Motor neuron (in vitro differentiated cells): ENCODE measurements around the gene MTLN. TPM values are rescaled to one million over a fixed set of nuclear protein-coding genes. Genes with fewer than 3 reads are reported as not detected.
"Not testable (repeated sequence)": the region's sequence is repeated elsewhere in the genome, so short reads cannot be mapped to it uniquely, and the experiment has no call there.

ENCODE experiments used
- ATAC-seq, 8 experiments: fragments of 200-7000 bp; cut with Tn5 transposase; replicated peaks in 6 of 8; 2 replicates each; pipeline ENCODE4 v1.8.0; 2021; ENCODE audit warnings: mild to moderate bottlenecking in 8 of 8, moderate library complexity in 8 of 8
- H3K27ac ChIP-seq, 2 donors: fragments of 250-450 bp; sonication (Bioruptor Pico); 2 replicates each; pipeline ENCODE4 v1.9.0; 2021; ENCODE audit warnings: antibody characterized with exemption in 2 of 2, mild to moderate bottlenecking in 2 of 2, moderate library complexity in 1 of 2
- H3K4me1 ChIP-seq, 2 donors: fragments of 250-450 bp; sonication (Bioruptor Pico); replicated peaks in 1 of 2; 2 replicates each; pipeline ENCODE4 v1.6.1; 2021; ENCODE audit warnings: antibody characterized with exemption in 2 of 2, mild to moderate bottlenecking in 2 of 2, moderate library complexity in 1 of 2
- H3K4me3 ChIP-seq, 5 donors: fragments of 250-450 bp; sonication (Bioruptor Pico); 2 replicates each; pipeline ENCODE4 v1.9.0; 2021; ENCODE audit warnings: antibody characterized with exemption in 5 of 5, mild to moderate bottlenecking in 5 of 5, moderate library complexity in 4 of 5
- WGBS, 10 experiments: fragments of 450-650 bp; shearing (Covaris generic); methylation state at CpG; one replicate each; pipeline ENCODE4 v1.0.0; 2022; 5-methylcytosine and 5-hydroxymethylcytosine counted together
- in situ Hi-C, 9 experiments: fragments of 400-800 bp; cut with MboI; loops; one replicate each; pipeline ENCODE4 v1.15.0; 2021; ENCODE audit warnings: low sequenced_read_pairs in 9 of 9, low pct_unique_long_range_greater_than_20kb in 2 of 9; ENCODE audit not compliant: unreplicated experiment in 9 of 9
- total RNA-seq, 8 experiments: library from RNA; unstranded; fragments of 300-600 nt; gene quantifications; 2 replicates each; pipeline versions ENCODE4 v1.2.3 to v1.2.4, GENCODE V29; 2022

Gene MTLN, protein sequence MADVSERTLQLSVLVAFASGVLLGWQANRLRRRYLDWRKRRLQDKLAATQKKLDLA
- 100 to 1,000 TPM in 1 of 8 experiments, 10 to 100 TPM in 7; 38.9 to 187 (median 67.5) TPM for total RNA-seq

DNA sequence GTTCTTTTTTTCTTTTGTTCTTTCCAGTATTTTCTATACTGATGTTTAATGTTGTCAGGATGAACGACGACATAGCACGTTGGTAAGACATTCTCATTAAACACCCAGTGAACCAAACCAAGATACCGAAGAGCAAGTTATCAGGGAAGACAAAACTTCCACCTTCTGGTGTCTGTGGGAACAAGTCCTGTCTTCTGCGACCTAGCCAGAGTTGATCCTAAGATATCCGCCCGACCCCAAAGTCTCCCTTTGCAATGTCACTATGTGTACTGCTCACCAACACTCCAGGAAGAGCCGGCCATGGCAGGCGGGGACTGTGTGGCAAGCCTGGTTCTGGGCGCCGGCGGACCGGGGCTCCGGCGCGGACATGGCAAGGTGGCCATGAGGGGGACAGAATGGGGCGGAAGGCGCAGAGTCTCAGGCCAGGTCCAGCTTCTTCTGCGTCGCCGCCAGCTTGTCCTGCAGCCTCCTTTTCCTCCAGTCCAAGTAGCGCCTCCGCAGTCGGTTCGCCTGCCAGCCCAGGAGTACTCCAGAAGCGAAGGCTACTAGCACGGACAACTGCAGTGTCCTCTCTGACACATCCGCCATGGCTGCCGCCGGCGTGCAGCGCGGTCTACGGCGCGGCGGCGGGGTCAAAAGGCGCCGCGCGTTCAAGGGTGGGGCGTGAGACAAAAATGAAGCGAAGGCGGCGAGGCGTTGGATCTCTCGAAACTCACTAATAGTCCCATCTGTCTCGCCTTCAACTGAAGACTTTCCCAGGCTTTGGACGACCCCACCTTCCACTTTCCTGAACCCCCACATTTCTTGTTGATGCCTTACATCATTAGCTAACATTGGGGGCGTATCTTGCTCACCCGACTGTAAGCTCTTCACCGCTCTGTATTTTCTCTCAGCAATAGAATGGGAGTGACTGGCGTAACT, at the start of gene MTLN:
Gene MTLN (minus strand): TSS at position 610 of the 921 bp plus-strand sequence. CDS start 22 bp downstream, at position 588.
- WGBS, 10 experiments = 0 to 48% (median 8%) methylated on average over 3 to 36 of the region's 54 CpGs
- in situ Hi-C loops = no loop called here
- peak; percentile 93 to 97 (median 95) for ATAC-seq
- Histone ChIP-seq H3K4me1 (peaks cover 6 to 10% of the 10 kb centered on the region in 2 donors), H3K4me3 (peak within 1 kb of the TSS; percentile 39 to 70 (median 60)), H3K27ac (peak within 1 kb of the TSS; percentile 38 to 63)

DNA sequence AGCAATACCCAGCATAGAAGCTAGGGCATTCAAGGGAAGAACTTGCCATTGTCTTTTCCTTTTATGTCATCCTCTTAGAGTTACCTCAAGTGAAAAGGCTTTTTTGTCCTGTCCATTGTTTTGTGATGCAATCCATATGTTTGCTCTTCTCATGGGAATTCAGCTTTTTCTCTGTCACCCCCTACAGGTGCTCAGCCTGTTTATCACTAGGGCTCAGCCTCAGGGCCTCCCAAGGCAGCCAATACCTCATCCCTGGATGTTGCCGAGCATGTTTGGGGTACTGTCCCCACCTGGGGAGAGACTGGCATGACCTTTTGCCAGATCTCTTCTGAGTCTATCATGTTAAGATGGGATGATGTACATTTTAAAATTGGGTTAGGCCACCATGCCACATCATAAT, 49.6 kb upstream of the MTLN start:
- H3K4me1 ChIP-seq, H3K27ac ChIP-seq, ATAC-seq, in situ Hi-C loops, H3K4me3 ChIP-seq: not testable (repeated sequence)
- no CpG with 5 or more reads among the region's 1 CpG for WGBS, 10 experiments

- H3K4me1 ChIP-seq, ATAC-seq, H3K4me3 ChIP-seq, in situ Hi-C loops, H3K27ac ChIP-seq: not testable (repeated sequence)
- no CpG with 5 or more reads among the region's 7 CpGs for WGBS, 10 experiments
Observed at GRCh38 chr2:110248081-110248795, 35.9 kb upstream of the MTLN start.

GRCh38 chr2:110245488-110246435, 33.4 kb upstream of the MTLN start:
- no CpG with 5 or more reads among the region's 89 CpGs for WGBS, 10 experiments
- in situ Hi-C loops, H3K4me1 ChIP-seq, H3K4me3 ChIP-seq, H3K27ac ChIP-seq: not testable (repeated sequence)
- peak in 6 of 8 experiments; percentile 6 to 88 (median 54) for ATAC-seq

DNA sequence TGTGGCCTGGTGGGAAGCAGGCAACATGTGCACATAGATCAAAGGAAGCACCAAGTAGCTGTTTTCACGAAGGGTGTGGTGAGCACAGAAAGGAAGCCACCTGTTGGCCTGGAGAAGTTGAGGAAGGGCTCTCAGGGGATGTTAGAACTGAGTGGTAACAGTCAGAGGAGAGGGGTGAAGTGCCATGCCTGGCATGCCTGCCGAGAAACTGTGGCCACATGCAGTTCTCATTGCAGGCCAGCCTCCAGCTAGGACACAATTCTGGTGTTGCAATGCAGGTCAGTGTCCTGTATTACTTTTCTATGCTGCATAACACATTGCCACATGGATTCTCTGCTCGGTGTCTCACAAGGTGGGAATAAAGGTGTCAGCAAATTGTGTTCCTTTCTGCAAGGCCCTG, 30.9 kb upstream of the MTLN start:
- H3K4me3 ChIP-seq, H3K27ac ChIP-seq, H3K4me1 ChIP-seq, in situ Hi-C loops, ATAC-seq: not testable (repeated sequence)
- no CpG with 5 or more reads among the region's 3 CpGs for WGBS, 10 experiments

- H3K4me3 ChIP-seq, H3K4me1 ChIP-seq, H3K27ac ChIP-seq, in situ Hi-C loops: not testable (repeated sequence)
- peak in 1 of 8 experiments; percentile 37 for ATAC-seq
- no CpG with 5 or more reads among the region's 5 CpGs for WGBS, 10 experiments
Observed at GRCh38 chr2:110234514-110234913, 22.2 kb upstream of the MTLN start.

- in situ Hi-C loops, H3K4me1 ChIP-seq, H3K27ac ChIP-seq, H3K4me3 ChIP-seq: not testable (repeated sequence)
- ATAC-seq = peak in 2 of 8 experiments; percentile 34 to 51
- no CpG with 5 or more reads among the region's 1 CpG for WGBS, 10 experiments
Observed at GRCh38 chr2:110229886-110230285, 17.5 kb upstream of the MTLN start.

- H3K27ac ChIP-seq, in situ Hi-C loops, H3K4me1 ChIP-seq, H3K4me3 ChIP-seq, ATAC-seq: not testable (repeated sequence)
- 60 to 100% (median 85%) methylated on average over 1 of the region's 1 CpG; no CpG with 5 or more reads in 4 of the 10 experiments for WGBS, 10 experiments
Observed at GRCh38 chr2:110222626-110223025, 10.3 kb upstream of the MTLN start.

DNA sequence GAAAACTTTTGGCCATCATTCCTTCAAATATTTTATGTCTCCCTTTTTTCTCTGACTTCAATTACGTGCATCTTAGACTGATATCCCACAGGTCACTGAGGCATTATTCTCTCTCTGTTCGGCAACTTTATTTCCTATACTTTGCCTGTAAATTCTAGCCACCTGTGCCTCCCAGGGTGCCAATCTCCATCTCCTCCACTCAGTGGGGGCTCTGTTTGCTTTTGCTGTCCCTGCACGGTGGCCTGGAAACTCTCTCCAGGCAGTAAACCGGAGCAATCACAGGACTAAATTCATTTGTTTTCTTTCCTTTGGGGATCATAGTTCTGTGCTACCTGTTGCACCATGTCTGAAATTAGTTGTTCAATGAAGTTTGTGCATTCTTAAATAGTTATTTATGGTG, 9.6 kb upstream of the MTLN start:
- in situ Hi-C loops = no loop called here
- Histone ChIP-seq H3K27ac (no peak overlapping the region), H3K4me1 (no peaks in the 10 kb centered on the region), H3K4me3 (no peak overlapping the region)
- WGBS, 10 experiments = 33 to 100% (median 67%) methylated on average over 1 to 4 of the region's 4 CpGs; no CpG with 5 or more reads in 1 of the 10 experiments
- ATAC-seq = no peak

- 5 to 75% (median 60%) methylated on average over 1 to 2 of the region's 2 CpGs; no CpG with 5 or more reads in 4 of the 10 experiments for WGBS, 10 experiments
- no peak overlapping the region for H3K4me3 ChIP-seq
- ATAC-seq = no peak
- H3K27ac ChIP-seq = no peak overlapping the region
- in situ Hi-C loops = no loop called here
- H3K4me1 ChIP-seq = no peaks in the 10 kb centered on the region
Observed at GRCh38 chr2:110220190-110220564, 7.8 kb upstream of the MTLN start.

DNA sequence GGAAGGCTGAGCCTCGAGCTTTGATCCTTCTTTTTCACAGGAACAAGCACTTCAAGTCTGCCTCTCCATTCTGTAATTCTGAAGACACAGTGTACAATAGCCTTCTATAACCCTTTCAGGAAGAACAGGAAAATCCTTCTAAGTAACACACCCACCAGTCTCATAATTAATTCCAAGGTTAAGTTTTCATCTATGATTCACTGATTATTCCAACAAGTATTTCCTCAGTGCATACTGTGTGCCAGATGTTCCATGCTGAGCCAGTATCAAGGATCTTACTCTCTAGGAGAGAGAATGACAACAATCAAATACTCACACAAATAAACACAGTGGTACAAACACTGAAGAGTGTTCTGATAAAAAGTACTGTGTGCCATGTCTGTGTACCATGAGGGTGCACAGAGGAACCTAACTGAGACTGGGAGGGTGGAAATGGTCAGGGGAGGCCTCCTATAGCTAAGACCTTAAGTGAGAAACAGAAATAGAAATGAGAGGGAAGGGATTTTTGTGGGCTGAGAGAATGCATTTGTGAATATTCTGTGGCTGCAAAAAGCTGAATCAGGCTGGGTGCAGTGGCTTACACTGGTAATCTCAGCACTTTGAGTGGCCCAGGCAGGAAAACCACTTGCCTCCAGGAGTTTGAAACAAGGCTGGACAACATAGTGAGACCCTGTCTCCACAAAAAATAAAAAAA, 7.3 kb upstream of the MTLN start:
- Histone ChIP-seq H3K27ac (no peak overlapping the region), H3K4me3 (no peak overlapping the region), H3K4me1 (no peaks in the 10 kb centered on the region)
- peak in 3 of 8 experiments; percentile 74 to 94 (median 90) for ATAC-seq
- WGBS, 10 experiments = 0 to 33% (median 22%) methylated on average over 1 of the region's 1 CpG; no CpG with 5 or more reads in 5 of the 10 experiments
- in situ Hi-C loops = no loop called here

GRCh38 chr2:110218889-110219288, 6.5 kb upstream of the MTLN start:
- H3K4me1 ChIP-seq, H3K27ac ChIP-seq, ATAC-seq, in situ Hi-C loops, H3K4me3 ChIP-seq: not testable (repeated sequence)
- WGBS, 10 experiments = 0 to 100% (median 89%) methylated on average over 1 to 4 of the region's 7 CpGs; no CpG with 5 or more reads in 4 of the 10 experiments
